PC-9 (cell line): ENCODE data around the gene MLC1.

Experiments used
- EZH2 ChIP-seq: fragments of 200-600 bp; sonication (generic); IDR thresholded peaks from 2 replicates; pipeline ENCODE4 v1.8.0; 2017; ENCODE audit warnings: antibody characterized with exemption, low read depth
- TF ChIP-seq, protein P1 (sequence below): fragments of 200-600 bp; sonication (generic); conservative IDR thresholded peaks from 2 replicates; pipeline ENCODE4 v1.6.1; 2017; ENCODE audit warnings: mixed run types, antibody characterized with exemption, mild to moderate bottlenecking, moderate library complexity

DNA sequence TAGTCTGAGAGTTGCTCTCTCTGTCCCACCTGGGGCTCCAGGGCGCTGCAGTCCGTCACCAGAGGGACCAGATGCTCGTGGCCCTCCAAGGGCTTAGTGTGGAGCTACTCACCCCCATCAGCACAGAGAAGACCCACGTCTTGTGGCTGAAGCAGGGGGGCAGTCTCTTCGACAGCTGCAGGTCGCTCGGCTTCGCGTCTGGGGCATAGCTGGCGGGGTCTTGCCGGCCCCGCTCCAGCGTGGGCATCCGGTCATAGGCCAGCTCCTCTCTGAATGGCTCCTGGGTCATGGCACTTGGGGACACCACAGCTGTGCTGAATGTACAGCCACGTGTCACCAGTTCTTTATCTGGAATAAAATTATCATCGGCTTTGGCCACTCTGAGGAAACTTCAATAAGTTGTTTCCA, 608 bp downstream of the MLC1 start:
- TF ChIP-seq, protein P1, sequence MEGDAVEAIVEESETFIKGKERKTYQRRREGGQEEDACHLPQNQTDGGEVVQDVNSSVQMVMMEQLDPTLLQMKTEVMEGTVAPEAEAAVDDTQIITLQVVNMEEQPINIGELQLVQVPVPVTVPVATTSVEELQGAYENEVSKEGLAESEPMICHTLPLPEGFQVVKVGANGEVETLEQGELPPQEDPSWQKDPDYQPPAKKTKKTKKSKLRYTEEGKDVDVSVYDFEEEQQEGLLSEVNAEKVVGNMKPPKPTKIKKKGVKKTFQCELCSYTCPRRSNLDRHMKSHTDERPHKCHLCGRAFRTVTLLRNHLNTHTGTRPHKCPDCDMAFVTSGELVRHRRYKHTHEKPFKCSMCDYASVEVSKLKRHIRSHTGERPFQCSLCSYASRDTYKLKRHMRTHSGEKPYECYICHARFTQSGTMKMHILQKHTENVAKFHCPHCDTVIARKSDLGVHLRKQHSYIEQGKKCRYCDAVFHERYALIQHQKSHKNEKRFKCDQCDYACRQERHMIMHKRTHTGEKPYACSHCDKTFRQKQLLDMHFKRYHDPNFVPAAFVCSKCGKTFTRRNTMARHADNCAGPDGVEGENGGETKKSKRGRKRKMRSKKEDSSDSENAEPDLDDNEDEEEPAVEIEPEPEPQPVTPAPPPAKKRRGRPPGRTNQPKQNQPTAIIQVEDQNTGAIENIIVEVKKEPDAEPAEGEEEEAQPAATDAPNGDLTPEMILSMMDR, result no peak
- no peak for TF ChIP-seq EZH2
